GM12874 (cell line): Measurements from ENCODE around the gene MSH3.

Experiments used
- CTCF ChIP-seq: IDR thresholded peaks from 2 replicates; pipeline ENCODE4 v1.5.1; 2011; ENCODE audit warnings: low read depth, mild to moderate bottlenecking, control low read depth, low read length, moderate library complexity; ENCODE audit not compliant: insufficient read depth

Gene MSH3

GRCh38 chr5:80656425-80656824 is 2.0 kb downstream of the MSH3 start:
- TF ChIP-seq CTCF, result peak; percentile 41; the same call in 1 of the 2 replicates

DNA sequence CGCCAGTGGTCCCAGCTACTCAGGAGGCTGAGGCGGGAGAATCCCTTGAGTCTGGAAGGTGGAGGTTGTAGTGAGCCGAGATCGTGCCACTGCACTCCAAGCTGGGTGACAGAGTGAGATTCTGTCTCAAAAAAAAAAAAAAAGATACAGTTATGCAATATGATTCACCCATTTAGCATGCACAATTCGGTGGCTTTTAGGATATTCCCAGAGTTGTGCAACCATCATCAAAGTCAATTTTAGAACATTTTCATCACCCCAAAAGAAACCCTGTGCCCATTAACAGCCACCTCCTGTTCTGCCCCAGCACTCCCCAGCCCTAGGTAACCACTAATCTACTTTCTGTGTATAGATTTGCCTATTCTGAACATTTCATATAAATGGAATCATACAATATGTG is 4.7 kb downstream of the MSH3 start:
- TF ChIP-seq CTCF, result no peak

GRCh38 chr5:80662108-80662507 is 7.7 kb downstream of the MSH3 start:
- no peak for TF ChIP-seq CTCF

DNA sequence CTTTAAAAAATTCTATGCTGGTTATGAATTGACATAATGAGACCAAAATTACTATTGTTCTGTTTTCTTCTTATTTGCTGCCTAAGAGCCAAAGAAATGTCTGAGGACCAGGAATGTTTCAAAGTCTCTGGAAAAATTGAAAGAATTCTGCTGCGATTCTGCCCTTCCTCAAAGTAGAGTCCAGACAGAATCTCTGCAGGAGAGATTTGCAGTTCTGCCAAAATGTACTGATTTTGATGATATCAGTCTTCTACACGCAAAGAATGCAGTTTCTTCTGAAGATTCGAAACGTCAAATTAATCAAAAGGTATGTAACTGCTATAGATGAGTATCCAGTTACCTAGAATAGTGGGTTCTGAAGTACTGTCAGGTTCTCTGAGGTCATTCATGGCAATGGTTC is 10.6 kb downstream of the MSH3 start:
- TF ChIP-seq CTCF, result no peak

GRCh38 chr5:80667384-80667783 is 12.9 kb downstream of the MSH3 start:
- TF ChIP-seq CTCF, result no peak

DNA sequence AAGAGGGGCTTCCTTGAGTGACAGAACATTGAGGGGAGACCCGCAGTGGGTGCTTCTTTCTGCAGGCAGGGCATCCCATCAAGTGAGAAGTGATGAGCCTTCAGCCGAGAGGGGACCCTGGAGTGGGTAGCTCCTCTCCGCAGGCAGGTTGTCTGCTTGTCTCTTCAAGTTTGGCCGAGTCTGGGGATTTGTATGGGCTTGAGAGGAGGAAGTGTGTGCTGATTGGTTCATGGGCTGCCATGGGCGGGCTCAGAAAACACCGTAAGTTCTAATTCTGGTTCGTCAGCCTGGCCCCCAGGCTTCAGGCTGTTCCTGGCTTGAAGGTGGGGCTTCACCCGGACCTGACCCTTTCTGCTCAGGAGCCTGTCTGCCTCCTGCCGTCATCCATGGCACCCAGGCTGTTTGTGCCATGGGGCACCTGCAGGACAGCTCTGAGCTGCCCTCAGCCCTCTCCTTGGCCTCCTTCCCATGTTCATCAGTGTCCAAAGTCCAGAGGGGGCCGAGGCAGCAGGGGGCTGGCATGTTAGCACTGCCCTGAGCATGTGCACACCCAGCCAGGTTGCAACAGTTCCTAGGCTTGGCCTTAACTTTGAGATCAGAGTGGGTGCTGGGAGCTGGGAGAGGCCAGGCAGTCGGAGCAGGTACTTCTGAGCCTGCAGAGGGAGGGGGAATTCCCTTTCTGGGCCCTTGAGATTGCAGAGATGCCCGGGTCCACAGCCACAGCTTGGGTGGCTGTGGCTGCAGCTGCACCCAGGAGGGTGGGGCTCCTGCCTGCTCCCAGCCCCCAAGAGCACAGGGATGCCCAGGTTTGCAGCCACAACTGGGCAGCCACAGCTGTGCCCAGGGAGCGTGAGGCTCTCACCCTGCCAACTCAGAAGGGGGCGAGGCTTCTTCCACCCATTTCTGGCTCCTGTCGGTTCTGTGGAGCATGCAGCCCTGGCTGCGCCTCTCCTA is 13.8 kb downstream of the MSH3 start:
- no peak for TF ChIP-seq CTCF

DNA sequence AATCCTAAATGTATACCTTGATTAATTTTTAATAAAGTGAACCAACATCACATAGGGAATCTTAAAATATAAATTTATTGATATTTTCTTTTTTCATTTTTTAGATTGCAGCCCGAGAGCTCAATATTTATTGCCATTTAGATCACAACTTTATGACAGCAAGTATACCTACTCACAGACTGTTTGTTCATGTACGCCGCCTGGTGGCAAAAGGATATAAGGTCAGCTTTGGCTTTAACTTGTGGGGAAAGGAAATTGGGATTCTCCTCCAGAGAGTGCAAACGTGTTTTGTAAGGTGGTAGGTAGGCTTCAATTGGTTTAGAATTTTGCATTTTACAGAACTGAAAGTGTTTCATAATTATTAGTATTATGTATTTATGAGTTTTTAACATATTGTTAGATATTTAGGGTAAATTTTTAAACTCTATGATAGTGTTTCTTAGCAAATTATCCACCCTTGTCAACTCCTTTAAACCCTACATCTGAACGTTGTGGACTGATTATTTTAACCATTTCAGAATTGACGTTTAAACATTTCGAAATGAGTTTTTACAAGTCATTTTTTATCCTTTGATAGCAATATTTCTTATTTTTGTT is 17.8 kb downstream of the MSH3 start:
- TF ChIP-seq CTCF, result peak; percentile 66; the same call in 1 of the 2 replicates
